ENCODE measurements around the gene BMF.

GRCh38 chr15:40062816-40063562 lies 45.7 kb downstream of the BMF start:
- TF ChIP-seq CTCF (IDR thresholded peaks at IDR 0.05), result no peak
- no peak for TF ChIP-seq POLR2A (IDR thresholded peaks at IDR 0.05)
- TF ChIP-seq POLR2AphosphoS5 (IDR thresholded peaks at IDR 0.05), result no peak

Measured in breast epithelium (tissue), 3 donors.